Amniotic stem cell (primary cell): ENCODE results near the gene TBXA2R.
A peak's percentile ranks its signal among the peaks of the same experiment; 100 is the strongest.
"Not testable (repeated sequence)": the region's sequence is repeated elsewhere in the genome, so short reads cannot be mapped to it uniquely, and the experiment has no call there.

Source experiments
- DNase-seq: peaks from one replicate; lab custom pipeline; 2025; lab: John Stamatoyannopoulos, UW

Gene TBXA2R

DNA sequence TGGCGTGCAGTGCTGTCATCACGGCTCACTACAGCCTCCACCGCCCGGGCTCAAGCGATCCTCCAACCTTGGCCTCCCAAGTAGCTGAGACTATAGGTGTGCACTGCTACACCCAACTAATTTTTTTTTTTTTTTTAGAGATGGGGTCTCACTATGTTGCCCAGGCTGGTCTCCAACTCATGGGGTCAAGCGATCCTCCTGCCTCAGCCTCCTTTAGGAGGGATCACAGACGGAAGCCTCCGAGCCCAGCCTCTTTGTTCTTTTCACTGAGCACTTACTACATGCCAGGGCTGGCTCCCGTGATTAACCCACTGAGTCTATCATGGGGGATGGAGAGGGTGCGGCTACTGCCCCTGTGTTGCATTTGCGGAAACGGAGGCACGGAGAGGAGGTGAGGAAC is 32.8 kb upstream of the TBXA2R start:
- no peak for DNase-seq

- DNase-seq: no peak
These were observed 31.8 kb upstream of the TBXA2R start for GRCh38 chr19:3638208-3639193.

DNA sequence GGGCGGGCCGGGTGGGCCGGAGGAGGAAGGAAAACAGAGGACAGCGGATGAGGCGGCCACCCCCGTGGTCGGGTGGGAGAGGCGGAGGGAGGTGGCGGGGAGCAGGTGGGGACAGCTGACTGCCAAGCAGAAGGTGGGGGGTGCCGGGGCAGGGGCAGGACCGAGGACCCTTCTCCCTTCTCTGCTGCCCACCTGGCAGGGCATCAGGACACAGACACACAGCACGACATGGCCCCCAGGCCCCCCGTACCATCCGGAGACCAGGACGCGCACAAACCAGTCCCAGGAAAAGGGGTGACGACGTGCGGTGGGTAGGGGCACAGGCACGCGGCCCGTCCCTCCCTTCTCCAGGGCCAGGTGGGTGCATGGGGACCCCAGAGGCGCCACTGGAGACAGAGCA is 30.9 kb upstream of the TBXA2R start:
- no peak for DNase-seq

- DNase-seq: no peak
These were observed 30.3 kb upstream of the TBXA2R start for GRCh38 chr19:3636962-3637361.

DNA sequence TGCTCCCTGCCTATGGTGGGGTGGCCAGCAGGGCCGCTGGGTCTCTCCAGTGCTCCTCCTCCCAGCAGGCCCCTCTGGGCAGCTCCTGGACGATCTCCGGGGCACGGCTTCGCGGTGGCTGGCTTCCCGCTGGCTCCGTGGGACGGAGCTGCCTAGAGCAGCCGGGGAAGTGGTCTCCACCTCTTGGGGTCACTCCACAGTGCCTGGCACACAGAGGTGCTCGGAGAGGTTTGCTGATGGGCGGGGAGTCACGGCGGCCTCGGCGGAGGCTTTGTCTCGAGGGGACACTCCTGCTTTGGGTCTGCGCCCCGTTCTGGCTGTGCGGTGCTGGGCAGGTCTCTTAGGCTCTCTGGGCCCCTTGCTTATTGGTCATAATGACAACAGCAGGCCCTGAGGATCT is 29.8 kb upstream of the TBXA2R start:
- no peak for DNase-seq

GRCh38 chr19:3634496-3635045 is 27.9 kb upstream of the TBXA2R start:
- no peak for DNase-seq

DNA sequence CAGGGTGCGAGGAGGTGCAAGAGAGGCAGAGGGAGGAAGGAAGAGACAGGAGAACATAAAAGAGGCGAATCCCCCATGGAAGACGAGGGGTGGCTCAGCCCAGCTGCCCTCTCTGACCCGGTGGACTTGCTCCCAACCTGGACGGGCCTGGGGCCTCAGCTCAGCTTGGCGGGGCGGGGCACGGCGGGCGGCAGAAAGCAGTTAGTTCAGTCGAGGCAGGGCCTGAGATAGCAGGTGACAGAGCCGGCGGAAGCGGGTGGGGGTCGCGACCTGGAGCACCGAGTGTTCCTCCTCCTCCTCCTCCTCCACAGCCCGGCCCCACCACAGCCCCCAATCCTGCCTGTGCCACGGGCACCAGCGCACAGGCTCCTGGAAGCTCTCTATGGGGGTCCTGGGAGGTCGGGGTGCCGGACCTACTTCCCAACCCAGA is 26.9 kb upstream of the TBXA2R start:
- no peak for DNase-seq

GRCh38 chr19:3632739-3633558 is 26.3 kb upstream of the TBXA2R start:
- DNase-seq: no peak

- no peak for DNase-seq
These were observed 25.4 kb upstream of the TBXA2R start for GRCh38 chr19:3632098-3632497.

DNA sequence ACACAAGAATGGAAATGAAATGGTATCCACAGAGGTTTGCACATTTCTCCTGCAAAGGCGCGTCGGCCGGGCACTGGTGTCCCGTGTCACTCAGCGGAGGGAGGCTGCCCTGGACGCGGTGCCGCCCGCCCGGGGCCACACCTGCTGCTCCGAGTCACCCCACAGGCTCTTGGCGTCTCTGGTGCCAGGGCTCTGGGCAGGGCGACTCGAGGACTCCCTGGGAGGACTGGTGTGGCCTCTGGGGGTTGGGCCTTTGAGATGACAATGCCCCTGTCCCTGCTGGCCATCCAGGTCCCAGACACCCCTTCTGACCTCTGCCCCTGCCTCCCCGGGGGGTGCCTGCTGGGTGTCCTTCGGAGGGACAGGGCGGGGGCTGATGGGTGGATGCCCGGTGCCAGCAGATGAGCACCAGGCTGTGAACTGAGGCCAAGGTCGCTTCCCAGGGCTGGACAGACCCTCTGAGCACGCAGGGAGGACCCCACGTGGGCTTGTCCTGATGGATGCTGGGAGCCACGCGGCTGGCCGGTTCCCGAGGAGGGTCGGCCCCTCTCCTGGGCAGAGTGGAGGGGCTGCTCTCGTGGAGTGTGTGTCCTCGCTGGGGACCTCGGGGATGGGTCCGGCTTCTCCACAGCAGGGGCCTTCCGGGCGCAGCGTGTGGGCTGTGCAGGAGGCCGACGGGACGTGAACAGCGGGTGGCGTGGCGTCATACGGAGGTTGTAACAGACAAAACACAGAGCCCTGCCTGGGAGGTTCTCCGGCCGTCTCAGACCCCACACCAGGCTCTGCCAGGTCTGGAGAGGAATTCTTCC is 24.6 kb upstream of the TBXA2R start:
- no peak for DNase-seq

- DNase-seq: not testable (repeated sequence)
These were observed 22.1 kb upstream of the TBXA2R start for GRCh38 chr19:3628766-3629165.

- DNase-seq: no peak
These were observed 20.7 kb upstream of the TBXA2R start for GRCh38 chr19:3627351-3627723.

DNA sequence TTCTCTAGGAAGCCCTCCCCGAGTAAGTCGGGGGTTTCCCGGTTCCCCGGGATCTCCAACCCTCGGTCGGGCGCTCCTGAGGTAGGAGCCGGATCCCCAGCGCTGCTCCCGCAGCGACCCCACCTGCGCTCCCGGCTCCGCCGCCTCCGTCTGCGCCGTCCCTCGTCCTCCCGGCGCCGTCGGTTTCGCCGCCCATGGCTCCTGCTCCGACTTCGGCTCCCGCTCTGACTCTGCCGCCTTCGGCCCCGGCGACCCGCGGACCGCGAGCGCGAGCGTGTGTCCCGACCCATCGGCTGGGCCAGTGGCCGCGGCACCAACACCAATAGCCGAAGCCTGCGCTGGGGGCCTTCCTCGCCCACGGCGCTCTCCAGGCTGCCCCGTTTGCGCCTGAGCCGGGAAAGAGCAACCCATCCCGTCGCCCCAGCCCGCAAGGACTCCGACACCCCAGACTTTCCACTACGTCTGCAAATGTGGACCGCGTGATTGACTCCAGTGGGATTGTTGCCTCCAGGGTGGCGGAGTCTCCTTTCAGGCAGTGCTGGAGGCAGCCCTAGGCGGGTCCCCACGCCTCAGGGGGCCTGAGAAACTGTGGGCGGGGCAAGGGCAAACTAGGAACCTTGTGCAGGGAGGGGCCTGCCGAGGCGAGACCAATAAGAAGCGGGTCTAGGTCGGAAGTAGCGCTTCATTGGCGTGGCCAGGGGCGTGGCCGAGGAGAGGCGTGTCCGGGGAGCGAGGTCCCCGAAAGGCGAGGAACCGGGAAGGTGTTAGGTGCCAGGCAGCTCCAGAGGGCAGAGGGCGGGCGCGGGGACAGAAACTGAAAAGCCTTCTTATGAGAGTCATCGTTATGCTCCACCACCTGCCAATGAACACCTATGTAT is 20.0 kb upstream of the TBXA2R start, which contains the start of gene CACTIN:
CACTIN (minus strand) TSS at position 318 of the 878 bp plus-strand sequence; CDS start at position 290, 28 bp downstream.
- peak; percentile 95 for DNase-seq

DNA sequence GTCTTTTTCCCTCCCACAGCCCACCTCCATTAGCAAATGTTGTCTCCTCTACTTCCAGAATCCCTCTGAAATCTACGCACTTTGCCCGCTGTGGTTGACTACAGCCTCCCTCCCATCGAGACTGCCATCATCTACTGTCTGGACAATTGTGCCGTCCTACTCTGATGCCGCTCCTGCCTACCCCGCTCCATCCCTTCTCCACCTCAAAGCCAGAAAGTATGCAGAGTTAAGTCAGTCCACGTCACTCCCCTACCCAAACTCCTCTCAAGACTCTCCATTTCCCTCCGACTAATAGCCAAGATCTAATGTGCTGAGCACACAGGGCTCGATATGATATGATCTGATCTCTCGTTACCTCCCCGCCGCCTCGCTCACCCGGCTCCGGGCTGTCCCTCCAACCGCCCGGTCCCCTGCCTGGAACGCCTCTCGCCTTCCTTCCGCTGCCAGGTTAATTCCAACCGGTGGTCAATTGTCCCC is 19.4 kb upstream of the TBXA2R start:
- no peak for DNase-seq

GRCh38 chr19:3623716-3624115 is 17.0 kb upstream of the TBXA2R start:
- no peak for DNase-seq

DNA sequence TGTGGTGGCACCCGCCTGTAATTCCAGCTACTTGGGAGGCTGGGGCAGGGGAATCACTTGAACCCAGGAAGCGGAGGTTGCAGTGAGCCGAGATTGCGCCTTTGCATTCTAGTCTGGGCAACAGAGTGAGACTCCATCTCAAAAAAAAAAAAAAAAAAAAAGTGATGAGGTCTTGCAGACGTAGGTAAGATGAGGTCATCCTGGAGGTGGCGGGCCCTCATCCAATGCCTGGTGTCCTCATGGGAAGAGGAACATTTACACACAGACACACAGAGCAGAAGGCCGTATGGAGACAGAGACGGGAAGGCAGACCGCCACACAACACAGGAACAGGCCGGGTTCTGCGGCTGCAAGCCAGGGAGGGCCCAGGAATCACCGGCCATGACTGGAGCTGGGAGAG is 15.5 kb upstream of the TBXA2R start:
- DNase-seq: no peak

DNA sequence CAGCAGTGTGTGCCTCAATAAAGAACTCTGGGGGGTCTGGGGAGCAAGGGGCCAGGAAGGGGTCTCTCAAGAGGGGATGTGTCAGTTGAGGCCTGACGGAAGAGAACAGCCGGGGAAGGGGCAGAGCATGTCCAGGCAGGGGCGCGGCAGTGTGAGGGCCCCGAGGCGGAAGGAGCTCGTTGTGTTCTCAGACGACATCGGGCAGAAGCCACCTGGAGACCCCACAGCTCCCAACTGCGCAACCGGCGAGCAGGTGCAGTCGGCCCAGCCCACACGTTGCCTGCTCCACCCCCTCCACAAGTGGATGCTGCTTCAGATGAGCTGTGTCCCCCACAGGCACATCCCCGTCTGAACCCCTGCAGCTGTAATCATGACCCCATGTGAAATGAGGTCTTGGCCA is 15.0 kb upstream of the TBXA2R start:
- no peak for DNase-seq

- no peak for DNase-seq
These were observed 14.3 kb upstream of the TBXA2R start for GRCh38 chr19:3620817-3621547.

DNA sequence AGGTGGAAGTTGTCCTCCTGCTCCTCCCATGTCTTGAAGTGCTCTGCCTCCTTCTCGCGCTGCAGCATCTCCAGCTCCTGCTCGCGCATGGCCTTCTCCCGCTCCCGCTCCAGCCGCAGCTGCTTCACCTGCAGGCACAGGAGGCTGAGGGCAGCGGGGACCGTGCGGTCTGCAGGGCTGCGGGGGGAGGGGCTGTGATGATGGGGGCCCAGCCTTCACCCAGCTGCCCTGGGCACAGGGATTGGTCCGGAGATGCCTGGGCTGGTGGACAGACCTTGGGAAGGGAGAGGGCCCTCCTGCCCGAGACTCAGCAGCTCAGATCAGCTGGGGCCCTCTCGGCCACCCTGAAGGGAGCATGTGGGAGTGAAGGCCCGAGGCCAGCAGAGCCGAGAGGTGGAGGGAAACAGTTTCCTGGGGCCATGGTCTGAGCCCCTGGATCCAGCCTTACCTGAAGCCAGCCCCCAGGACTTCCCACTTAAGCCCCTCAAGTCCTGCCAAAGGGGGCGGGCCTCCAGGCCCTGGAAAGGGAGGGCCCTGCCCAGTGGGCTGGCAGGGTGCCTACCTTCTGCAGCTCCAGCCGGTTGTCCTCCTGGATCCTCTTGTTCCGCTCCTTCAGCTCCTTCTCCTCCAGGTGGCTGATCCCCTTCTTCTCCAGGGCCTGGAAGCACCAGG is 13.6 kb upstream of the TBXA2R start:
- no peak for DNase-seq
